ENCODE measurements around the gene ZMYND12.

GRCh38 chr1:42392255-42392654 lies 63.6 kb downstream of the ZMYND12 start:
- TF ChIP-seq CTCF (conservative IDR thresholded peaks at IDR 0.05) (no peak), EZH2 (IDR thresholded peaks at IDR 0.05; ENCODE audit: low read depth) (no peak)

Data from PC-9 (cell line).